SK-N-MC (cell line): ENCODE data around the gene INPP5E.

Experiments used
- DNase-seq: peaks from one replicate; pipeline ENCODE4 v3.0.0-alpha.2; 2011; ENCODE audit warnings: low read depth, low spot score
- H3K27ac ChIP-seq: fragments of 200-600 bp; sonication (generic); 2 replicates; pipeline ENCODE4 v1.5.1; 2016; ENCODE audit warnings: mixed run types
- H3K36me3 ChIP-seq: fragments of 200-600 bp; sonication (generic); 2 replicates; pipeline ENCODE4 v1.6.1; 2017; ENCODE audit warnings: antibody characterized with exemption, low read length, mixed read lengths; ENCODE audit not compliant: insufficient read depth
- H3K4me3 ChIP-seq: fragments of 200-600 bp; sonication (generic); 2 replicates; pipeline ENCODE4 v1.5.1; 2016
- H3K9ac ChIP-seq: fragments of 200-600 bp; sonication (generic); 2 replicates; pipeline ENCODE4 v1.8.0; 2017; ENCODE audit warnings: mixed run types, mixed read lengths; ENCODE audit not compliant: insufficient read length
- H3K9me3 ChIP-seq: fragments of 200-600 bp; sonication (generic); 2 replicates; pipeline ENCODE4 v1.6.1; 2017; ENCODE audit warnings: low read depth, mild to moderate bottlenecking, antibody characterized with exemption, low read length, moderate library complexity, mixed read lengths
- EZH2 ChIP-seq: fragments of 200-600 bp; sonication (generic); IDR thresholded peaks from one replicate; pipeline ENCODE4 v1.6.1; 2017; ENCODE audit warnings: antibody characterized with exemption
- FOXP2 ChIP-seq: optimal IDR thresholded peaks from 2 replicates; pipeline ENCODE3; 2011; ENCODE audit warnings: mild to moderate bottlenecking, moderate library complexity; ENCODE audit not compliant: insufficient read depth; ENCODE audit errors: extremely low read length, control extremely low read depth
- POLR2AphosphoS5 ChIP-seq: IDR thresholded peaks from 2 replicates; pipeline ENCODE4 v1.6.1; 2012; ENCODE audit warnings: mild to moderate bottlenecking, low read depth, low read length, borderline replicate concordance

Gene INPP5E

DNA sequence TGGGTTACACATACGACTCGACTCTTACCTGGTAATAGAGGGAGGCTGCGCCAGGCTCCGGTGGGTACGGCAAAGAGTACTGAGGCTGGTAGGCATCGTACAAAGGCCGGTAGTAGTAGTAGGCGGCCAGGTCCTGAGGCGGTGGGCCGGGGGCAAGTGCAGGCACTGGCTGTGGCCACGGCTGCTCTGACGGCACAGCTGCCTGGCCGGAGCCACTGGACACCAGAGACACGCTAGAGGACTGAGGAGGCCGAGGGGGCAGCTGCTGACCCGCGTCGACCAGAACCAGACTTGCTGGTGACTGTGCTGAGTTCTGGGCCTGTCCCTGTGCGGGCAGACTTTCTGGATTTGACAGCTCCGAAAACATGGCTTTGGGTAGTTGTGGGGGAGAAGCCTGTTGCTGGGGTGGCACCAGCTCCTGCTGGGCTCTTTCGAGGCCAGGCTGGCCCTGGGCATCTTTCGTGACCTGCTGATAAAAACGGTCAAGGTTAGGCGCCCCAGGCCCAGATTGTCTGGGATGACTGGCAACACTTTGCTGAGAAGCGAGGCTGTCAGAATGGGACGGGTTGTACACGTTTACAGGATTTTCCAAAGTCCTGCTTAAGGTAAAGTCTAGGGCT lies 34.5 kb upstream of the INPP5E start:
- H3K9me3 ChIP-seq, result no peaks in the 10 kb centered on the region
- no peak for DNase-seq
- TF ChIP-seq POLR2AphosphoS5 (peak; percentile 5; the same call in 1 of the 2 replicates), FOXP2 (no peak)
- H3K9ac ChIP-seq, result no peak overlapping the region
- H3K27ac ChIP-seq, result no peak overlapping the region
- H3K4me3 ChIP-seq, result no peak overlapping the region
- H3K36me3 ChIP-seq, result peaks cover 86% of the 10 kb centered on the region

DNA sequence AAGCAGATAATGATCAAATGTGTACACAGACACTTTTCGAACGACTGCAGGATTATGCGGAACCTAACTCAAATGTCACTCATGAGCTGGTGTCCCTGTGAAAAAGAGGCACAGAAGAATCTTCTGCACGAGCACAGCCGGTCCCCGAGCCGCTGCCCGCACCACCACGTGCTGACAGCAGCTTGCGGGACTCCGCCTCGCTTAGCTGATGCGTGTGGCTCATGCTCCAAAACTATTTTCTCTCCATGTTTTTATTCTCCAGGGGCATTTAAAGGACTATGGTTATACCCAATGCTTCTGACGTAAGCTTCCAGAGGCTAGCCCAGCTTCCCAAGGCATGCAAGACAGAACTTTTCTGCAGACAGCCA lies 33.7 kb upstream of the INPP5E start:
- DNase-seq, result no peak
- Histone ChIP-seq H3K9ac (no peak overlapping the region), H3K27ac (no peak overlapping the region), H3K9me3 (no peaks in the 10 kb centered on the region), H3K36me3 (peaks cover 87% of the 10 kb centered on the region), H3K4me3 (no peak overlapping the region)
- TF ChIP-seq EZH2 (no peak), FOXP2 (no peak), POLR2AphosphoS5 (no peak)

GRCh38 chr9:136472640-136473353 lies 33.2 kb upstream of the INPP5E start:
- no peak; the same call in 1 of the 2 replicates for TF ChIP-seq POLR2AphosphoS5
- no peak for TF ChIP-seq EZH2
- no peak for TF ChIP-seq FOXP2
- no peak overlapping the region for H3K4me3 ChIP-seq
- DNase-seq, result no peak
- H3K9ac ChIP-seq, result no peak overlapping the region
- H3K9me3 ChIP-seq, result no peaks in the 10 kb centered on the region
- peaks cover 88% of the 10 kb centered on the region for H3K36me3 ChIP-seq
- no peak overlapping the region for H3K27ac ChIP-seq

DNA sequence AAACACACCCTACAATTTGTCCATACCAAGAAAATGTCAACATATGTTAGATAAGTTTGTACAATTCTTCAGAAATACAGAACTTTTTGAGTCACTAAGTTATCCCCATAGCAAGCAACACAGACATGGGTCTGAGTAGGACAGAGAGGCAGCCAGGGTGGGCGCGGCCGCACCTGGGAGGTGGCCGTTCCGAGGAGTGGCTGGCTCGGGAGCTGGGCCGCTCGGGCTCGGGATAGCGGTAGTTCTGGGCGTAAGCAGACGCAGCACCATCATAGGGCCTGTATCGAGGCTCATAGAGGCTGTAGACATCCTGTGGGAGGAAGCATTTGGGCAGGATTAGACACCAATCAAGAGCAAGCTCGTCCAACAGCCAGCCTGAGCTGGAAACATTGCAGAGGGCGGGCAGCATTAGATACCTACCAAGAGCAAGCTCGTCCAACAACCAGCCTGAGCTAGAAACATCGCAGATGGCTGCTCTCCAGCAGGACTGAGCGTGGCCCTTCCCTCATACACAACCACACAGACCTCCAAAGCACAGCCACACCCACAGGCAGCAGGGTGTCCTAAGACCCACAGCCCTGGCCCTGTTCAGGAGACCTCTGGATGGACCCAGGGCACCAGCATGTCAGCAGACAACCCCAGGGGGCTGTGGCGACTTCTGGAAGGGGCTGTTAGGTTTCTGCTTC lies 32.3 kb upstream of the INPP5E start:
- H3K9me3 ChIP-seq, result no peaks in the 10 kb centered on the region
- H3K27ac ChIP-seq, result no peak overlapping the region
- no peak overlapping the region for H3K4me3 ChIP-seq
- DNase-seq, result no peak
- TF ChIP-seq FOXP2 (no peak), POLR2AphosphoS5 (no peak), EZH2 (no peak)
- H3K9ac ChIP-seq, result no peak overlapping the region
- peaks cover 88% of the 10 kb centered on the region for H3K36me3 ChIP-seq

GRCh38 chr9:136470792-136471469 lies 31.3 kb upstream of the INPP5E start:
- no peak overlapping the region for H3K27ac ChIP-seq
- H3K36me3 ChIP-seq, result peaks cover 88% of the 10 kb centered on the region
- DNase-seq, result no peak
- no peaks in the 10 kb centered on the region for H3K9me3 ChIP-seq
- H3K9ac ChIP-seq, result no peak overlapping the region
- TF ChIP-seq FOXP2, result no peak
- TF ChIP-seq EZH2, result no peak
- TF ChIP-seq POLR2AphosphoS5, result no peak
- no peak overlapping the region for H3K4me3 ChIP-seq

GRCh38 chr9:136470356-136470755 lies 30.7 kb upstream of the INPP5E start:
- peaks cover 88% of the 10 kb centered on the region for H3K36me3 ChIP-seq
- H3K27ac ChIP-seq, result no peak overlapping the region
- H3K9me3 ChIP-seq, result no peaks in the 10 kb centered on the region
- no peak overlapping the region for H3K9ac ChIP-seq
- no peak for DNase-seq
- no peak for TF ChIP-seq FOXP2
- no peak for TF ChIP-seq EZH2
- TF ChIP-seq POLR2AphosphoS5, result no peak
- no peak overlapping the region for H3K4me3 ChIP-seq

DNA sequence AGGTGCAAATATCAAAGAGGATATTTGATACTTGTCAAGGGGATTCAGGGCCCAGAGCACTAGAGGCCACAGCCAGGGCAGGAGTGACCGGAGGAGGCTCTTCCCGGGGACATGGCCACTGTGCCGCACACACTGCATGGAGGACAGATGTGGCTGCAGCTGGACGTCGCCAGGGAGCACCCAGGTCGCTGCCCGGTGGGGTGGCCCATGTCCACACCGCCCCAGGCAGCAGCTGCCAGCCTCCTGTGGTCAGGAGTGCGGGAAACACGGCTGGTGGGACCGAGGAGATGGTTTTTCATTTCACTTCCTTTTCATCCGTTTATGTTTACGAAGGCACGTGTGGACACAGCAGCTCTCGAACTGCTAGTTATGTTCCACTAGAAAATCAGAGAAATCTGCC lies 28.1 kb upstream of the INPP5E start:
- Histone ChIP-seq H3K36me3 (peaks cover 85% of the 10 kb centered on the region), H3K27ac (no peak overlapping the region), H3K4me3 (no peak overlapping the region), H3K9me3 (no peaks in the 10 kb centered on the region), H3K9ac (no peak overlapping the region)
- no peak for TF ChIP-seq POLR2AphosphoS5
- no peak for TF ChIP-seq FOXP2
- no peak for TF ChIP-seq EZH2
- no peak for DNase-seq

- DNase-seq, result no peak
- Histone ChIP-seq H3K27ac (no peak overlapping the region), H3K36me3 (peaks cover 80% of the 10 kb centered on the region), H3K4me3 (no peak overlapping the region), H3K9ac (no peak overlapping the region), H3K9me3 (no peaks in the 10 kb centered on the region)
- TF ChIP-seq EZH2 (no peak), FOXP2 (no peak), POLR2AphosphoS5 (no peak)
Measured at GRCh38 chr9:136466155-136466541, 26.5 kb upstream of the INPP5E start.
